H1 (cell line): ENCODE results near the gene SLC24A4. TPM values are rescaled to one million over a fixed set of nuclear protein-coding genes. Genes with fewer than 3 reads are reported as not detected.

Experiments used
- CTCF ChIA-PET: fragments of 300-600 bp; sonication (Branson Sonifier 250); formaldehyde crosslinking; loops from one replicate; lab custom pipeline; 2021; ENCODE audit not compliant: partially characterized antibody; lab: Charles Lee
- POLR2A ChIA-PET: fragments of 300-600 bp; sonication (Branson Sonifier 250); formaldehyde crosslinking; loops from one replicate; lab custom pipeline; 2021; ENCODE audit warnings: inconsistent platforms; ENCODE audit not compliant: partially characterized antibody; lab: Charles Lee
- DNase-seq, 2 experiments: peaks; one replicate each; pipeline versions ENCODE4 v3.0.0 to v3.0.0-alpha.2; 2010 to 2022; ENCODE audit warnings: low spot score in 2 of 2, low read depth in 1 of 2, mixed read lengths in 1 of 2
- FAIRE-seq: peaks from 2 replicates; lab custom pipeline; 2011; peaks lifted over from hg19 to GRCh38; lab: Jason Lieb, UNC
- H2AFZ ChIP-seq: 2 replicates; pipeline ENCODE4 v1.8.1; 2012; ENCODE audit warnings: low read length, inconsistent platforms
- H2AK5ac ChIP-seq: 2 replicates; pipeline ENCODE4 v1.6.1; 2013; ENCODE audit warnings: low read depth, low read length
- H2BK120ac ChIP-seq: replicated peaks from 2 replicates; pipeline ENCODE3; 2013; ENCODE audit warnings: low read depth, low read length, inconsistent platforms
- H2BK12ac ChIP-seq: 2 replicates; pipeline ENCODE4 v1.6.1; 2013; ENCODE audit warnings: low read depth, low read length
- H2BK15ac ChIP-seq: 2 replicates; pipeline ENCODE4 v1.6.1; 2013; ENCODE audit warnings: low read length
- H2BK20ac ChIP-seq: 2 replicates; pipeline ENCODE4 v1.6.1; 2013; ENCODE audit warnings: low read length
- H2BK5ac ChIP-seq: 2 replicates; pipeline ENCODE4 v1.6.1; 2013; ENCODE audit warnings: low read depth, low read length
- H3K14ac ChIP-seq: 2 replicates; pipeline ENCODE4 v1.6.1; 2013; ENCODE audit warnings: inconsistent platforms; ENCODE audit not compliant: insufficient read length
- H3K18ac ChIP-seq: 2 replicates; pipeline ENCODE4 v1.6.1; 2013; ENCODE audit warnings: low read length; ENCODE audit errors: extremely low read depth
- H3K23ac ChIP-seq: 2 replicates; pipeline ENCODE4 v1.6.1; 2013; ENCODE audit warnings: inconsistent platforms; ENCODE audit not compliant: insufficient read length
- H3K23me2 ChIP-seq: 2 replicates; pipeline ENCODE4 v1.6.1; 2013; ENCODE audit warnings: low read depth, low read length
- H3K27ac ChIP-seq: 2 replicates; pipeline ENCODE4 v1.6.1; 2011; ENCODE audit warnings: low read depth, low read length, inconsistent platforms
- H3K27me3 ChIP-seq, 4 experiments: replicated peaks in 1 of 4; 1 replicate in 1 of 4; 2 replicates in 3 of 4; pipeline versions ENCODE4 v1.6.1 to v1.8.1; 2011 to 2013; ENCODE audit warnings: low read length in 3 of 4, mild to moderate bottlenecking in 3 of 4, inconsistent platforms in 2 of 4, mixed read lengths in 2 of 4, moderate library complexity in 1 of 4; ENCODE audit not compliant: control insufficient read depth in 3 of 4, insufficient read depth in 3 of 4; ENCODE audit errors: extremely low read depth in 1 of 4
- H3K36me3 ChIP-seq, 4 experiments: 2 replicates each; pipeline versions ENCODE4 v1.6.1 to v1.8.1; 2011 to 2013; ENCODE audit warnings: mild to moderate bottlenecking in 4 of 4, low read length in 3 of 4, moderate library complexity in 2 of 4, control low read depth in 1 of 4, inconsistent platforms in 1 of 4; ENCODE audit not compliant: insufficient read depth in 4 of 4, control insufficient read depth in 2 of 4
- H3K4ac ChIP-seq: replicated peaks from 2 replicates; pipeline ENCODE3; 2013; ENCODE audit warnings: low read length, low read depth, mixed read lengths, inconsistent platforms; ENCODE audit not compliant: insufficient read length
- H3K4me1 ChIP-seq, 4 experiments: replicated peaks in 1 of 4; 1 replicate in 1 of 4; 2 replicates in 3 of 4; pipeline versions ENCODE4 v1.6.1 to v1.8.1; 2011 to 2013; ENCODE audit warnings: low read length in 3 of 4, inconsistent platforms in 2 of 4, mixed read lengths in 1 of 4; ENCODE audit not compliant: insufficient read depth in 4 of 4, control insufficient read depth in 3 of 4
- H3K4me2 ChIP-seq, 2 experiments: 2 replicates each; pipeline versions ENCODE4 v1.6.1 to v1.8.1; 2011 to 2013; ENCODE audit warnings: low read depth in 2 of 2, low read length in 2 of 2, control low read depth in 1 of 2, inconsistent platforms in 1 of 2, mild to moderate bottlenecking in 1 of 2; ENCODE audit not compliant: insufficient read depth in 1 of 2
- H3K4me3 ChIP-seq, 4 experiments: fragments of 200-600, 300-600 bp in 1 of 4; sonication (generic), shearing (Covaris generic), sonication (Bioruptor Twin) in 1 of 4; 2 replicates each; pipeline versions ENCODE4 v1.5.1 to v1.8.1; 2011 to 2016; ENCODE audit warnings: low read length in 4 of 4, low read depth in 3 of 4, control low read depth in 2 of 4, inconsistent platforms in 2 of 4, mild to moderate bottlenecking in 2 of 4, mixed read lengths in 1 of 4, moderate library complexity in 1 of 4; ENCODE audit not compliant: insufficient read depth in 2 of 4; ENCODE audit errors: extremely low read depth in 1 of 4
- H3K56ac ChIP-seq: replicated peaks from 2 replicates; pipeline ENCODE3; 2013; ENCODE audit warnings: low read depth, mild to moderate bottlenecking, mixed read lengths, low read length, inconsistent platforms; ENCODE audit not compliant: insufficient read length
- H3K79me1 ChIP-seq: 2 replicates; pipeline ENCODE4 v1.6.1; 2013; ENCODE audit warnings: low read depth, low read length, control low read depth
- H3K79me2 ChIP-seq, 2 experiments: 2 replicates each; pipeline versions ENCODE4 v1.6.1 to v1.8.1; 2012 to 2013; ENCODE audit warnings: low read length in 2 of 2, mild to moderate bottlenecking in 2 of 2, inconsistent platforms in 1 of 2; ENCODE audit not compliant: insufficient read depth in 2 of 2, control insufficient read depth in 1 of 2
- H3K9ac ChIP-seq, 4 experiments: replicated peaks in 1 of 4; 1 replicate in 1 of 4; 2 replicates in 3 of 4; pipeline versions ENCODE4 v1.6.1 to v1.8.1; 2011 to 2013; ENCODE audit warnings: low read depth in 3 of 4, low read length in 3 of 4, control low read depth in 2 of 4, mild to moderate bottlenecking in 2 of 4, moderate library complexity in 2 of 4, inconsistent platforms in 1 of 4; ENCODE audit errors: extremely low read depth in 1 of 4
- H3K9me3 ChIP-seq, 2 experiments: 2 replicates each; pipeline versions ENCODE4 v1.6.1 to v1.8.1; 2012 to 2013; ENCODE audit warnings: mild to moderate bottlenecking in 2 of 2, moderate library complexity in 2 of 2, control low read depth in 1 of 2, inconsistent platforms in 1 of 2, low read depth in 1 of 2, low read length in 1 of 2, mixed read lengths in 1 of 2; ENCODE audit not compliant: insufficient read depth in 2 of 2
- H4K20me1 ChIP-seq, 2 experiments: replicated peaks in 1 of 2; 2 replicates each; pipeline versions ENCODE3 to v1.8.1; 2011 to 2013; ENCODE audit warnings: inconsistent platforms in 2 of 2, low read length in 2 of 2, mild to moderate bottlenecking in 1 of 2; ENCODE audit not compliant: insufficient read depth in 2 of 2, control insufficient read depth in 1 of 2
- H4K5ac ChIP-seq: 2 replicates; pipeline ENCODE4 v1.6.1; 2013; ENCODE audit warnings: low read length, low read depth, mixed read lengths, inconsistent platforms; ENCODE audit not compliant: insufficient read length
- H4K8ac ChIP-seq: 2 replicates; pipeline ENCODE4 v1.8.0; 2013; ENCODE audit warnings: mild to moderate bottlenecking, moderate library complexity, low read length, inconsistent platforms; ENCODE audit not compliant: insufficient read depth; ENCODE audit errors: extremely low read depth
- H4K91ac ChIP-seq: replicated peaks from 2 replicates; pipeline ENCODE3; 2013; ENCODE audit warnings: low read length, mixed read lengths, inconsistent platforms; ENCODE audit not compliant: insufficient read length
- NRF1 ChIP-seq: IDR thresholded peaks from 2 replicates; pipeline ENCODE4 v1.6.1; 2011; ENCODE audit warnings: mild to moderate bottlenecking, low read depth, low read length, improper control_type of control experiment
- WGBS, 2 experiments: shearing (Covaris generic) in 1 of 2; methylation state at CpG; one replicate each; pipeline versions ENCODE4 v1.1.6 to v1.1.7; 2013 to 2015; ENCODE audit warnings: low lambda C conversion rate in 2 of 2, mixed read lengths in 2 of 2, inconsistent platforms in 1 of 2, low coverage in 1 of 2, missing lambda C conversion rate in 1 of 2; ENCODE audit not compliant: insufficient replicate concordance in 2 of 2, insufficient coverage in 1 of 2, insufficient read length in 1 of 2; ENCODE audit errors: extremely low coverage in 1 of 2, missing lambda C conversion rate in 1 of 2; 5-methylcytosine and 5-hydroxymethylcytosine counted together
- polyA plus RNA-seq, 7 experiments: library from polyadenylated mRNA; depleted of rRNA in 3 of 7; stranded (reverse) in 5 of 7; unstranded in 2 of 7; fragments of >200 nt in 5 of 7; fragments of 200-250 nt in 2 of 7; gene quantifications; 1 replicate in 5 of 7; 2 replicates in 1 of 7; 4 replicates in 1 of 7; pipeline versions ENCODE4 v1.2.1 to v1.2.3, GENCODE V29; 2011 to 2013; ENCODE audit warnings: missing spikeins in 2 of 7, mixed read lengths in 2 of 7
- total RNA-seq: library from RNA; stranded (reverse); fragmentation: NEBNext Ultra II Directional; extraction: Animal tissue kit (Norgen Biotek cat#: 25700); gene quantifications from 2 replicates; pipeline ENCODE4 v1.2.1, GENCODE V29; 2021

SLC24A4 gene
- total and polyA plus RNA-seq, 2 of the 8 experiments (the other 6 are each of a cell fraction or from before 2014, with no cell fraction given) = 0.27 to 0.89 TPM

- Histone ChIP-seq H3K4ac (no peak overlapping the region), H3K18ac (no peak overlapping the region), H4K5ac (no peak overlapping the region), H3K27ac (no peak overlapping the region)
- no peak for TF ChIP-seq NRF1
- TF ChIP-seq, all 59 proteins: peak for 0
- Histone ChIP-seq H2BK120ac (no peak overlapping the region), H3K9me3 (peaks cover 0 to 4% of the 10 kb centered on the region in 2 experiments; a peak in 2 of 4 replicates), H3K14ac (no peak overlapping the region), H3K23ac (no peak overlapping the region), H2BK5ac (no peak overlapping the region), H3K79me1 (no peaks in the 10 kb centered on the region), H3K27me3 (no peaks in the 10 kb centered on the region), H3K56ac (no peak overlapping the region), H4K8ac (no peak overlapping the region), H3K4me3 (no peak overlapping the region), H3K79me2 (no peaks in the 10 kb centered on the region), H3K36me3 (no peaks in the 10 kb centered on the region), H3K4me2 (no peak overlapping the region), H3K23me2 (peaks cover 2% of the 10 kb centered on the region; the same call in 1 of the 2 replicates), H3K4me1 (no peaks in the 10 kb centered on the region), H2BK12ac (no peak overlapping the region), H2BK20ac (no peak overlapping the region), H2AK5ac (no peak overlapping the region), H3K9ac (no peak overlapping the region), H2AFZ (no peak overlapping the region), H2BK15ac (no peak overlapping the region), H4K91ac (no peak overlapping the region), H4K20me1 (peaks cover 0 to 2% of the 10 kb centered on the region in 2 experiments)
- ChIA-PET CTCF (no interaction called here), POLR2A (no interaction called here)
- DNase-seq (no peak), FAIRE-seq (no peak)
- WGBS, 2 experiments = 96% methylated on average over 14 of the region's 14 CpGs; no CpG with 5 or more reads in 1 of the 2 experiments
Observed at GRCh38 chr14:92443167-92443566, 120.2 kb downstream of the SLC24A4 start.
